ENCODE measurements around the gene CHRD.

The CHRD gene

GRCh38 chr3:184361932-184362667 lies 17.8 kb upstream of the CHRD start:
- DNase-seq, result peak; percentile 90

- DNase-seq, result peak; percentile 100
Observed at GRCh38 chr3:184362668-184363546, 16.9 kb upstream of the CHRD start.

- no peak for DNase-seq
Observed at GRCh38 chr3:184366619-184367289, 13.1 kb upstream of the CHRD start.

DNA sequence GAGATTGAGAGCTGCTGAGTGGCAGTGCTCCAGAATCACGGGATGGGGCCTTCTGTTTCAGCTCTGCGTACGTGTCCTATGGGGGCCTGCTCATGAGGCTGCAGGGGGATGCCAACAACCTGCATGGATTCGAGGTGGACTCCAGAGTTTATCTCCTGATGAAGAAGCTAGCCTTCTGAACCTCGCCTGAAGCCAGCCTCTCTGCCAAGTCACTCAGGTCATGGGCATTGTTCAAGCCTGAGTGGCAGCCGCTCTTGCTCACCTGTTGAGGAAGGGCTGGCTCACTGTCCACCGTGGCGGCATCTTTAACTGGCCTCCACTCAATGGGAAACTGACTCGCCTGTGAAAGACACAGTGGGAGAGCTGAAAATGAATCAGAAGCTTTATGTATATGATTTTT lies 11.7 kb upstream of the CHRD start:
- DNase-seq, result no peak

DNA sequence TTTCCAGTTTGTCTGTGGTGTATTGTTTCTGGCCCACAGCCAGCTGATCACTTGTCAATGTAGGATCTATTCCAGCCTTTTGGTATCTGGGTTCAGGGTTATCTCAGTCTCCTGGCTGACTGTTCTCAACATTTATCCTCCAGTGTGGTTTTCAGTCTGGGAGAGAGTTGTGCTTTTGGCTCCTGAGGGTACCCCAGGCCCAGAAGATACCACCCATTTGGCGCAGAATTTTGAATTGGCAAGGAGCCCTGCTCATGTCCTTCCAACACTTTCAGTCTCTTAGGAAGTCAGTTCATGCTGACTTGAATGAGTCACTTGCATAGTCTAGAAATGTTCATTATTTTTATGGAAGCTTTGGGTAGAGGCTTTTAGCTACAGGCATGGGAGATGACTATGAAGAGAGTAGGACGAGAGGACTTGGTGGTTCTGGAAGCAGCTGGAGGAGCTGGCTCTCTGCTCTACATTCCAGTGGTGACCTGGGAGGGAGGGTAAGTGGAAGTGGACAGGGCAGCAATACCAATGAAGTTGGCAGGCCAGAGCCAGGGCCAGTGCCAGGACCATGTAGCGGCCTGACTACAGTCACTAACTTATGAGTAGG lies 11.2 kb upstream of the CHRD start:
- DNase-seq, result no peak

- peak; percentile 99 for DNase-seq
Observed at GRCh38 chr3:184371570-184372018, 8.3 kb upstream of the CHRD start.

- DNase-seq, result no peak
Observed at GRCh38 chr3:184372296-184372821, 7.5 kb upstream of the CHRD start.

- DNase-seq, result no peak
Observed at GRCh38 chr3:184372911-184373310, 6.9 kb upstream of the CHRD start.

- DNase-seq, result no peak
Observed at GRCh38 chr3:184373422-184373821, 6.4 kb upstream of the CHRD start.

DNA sequence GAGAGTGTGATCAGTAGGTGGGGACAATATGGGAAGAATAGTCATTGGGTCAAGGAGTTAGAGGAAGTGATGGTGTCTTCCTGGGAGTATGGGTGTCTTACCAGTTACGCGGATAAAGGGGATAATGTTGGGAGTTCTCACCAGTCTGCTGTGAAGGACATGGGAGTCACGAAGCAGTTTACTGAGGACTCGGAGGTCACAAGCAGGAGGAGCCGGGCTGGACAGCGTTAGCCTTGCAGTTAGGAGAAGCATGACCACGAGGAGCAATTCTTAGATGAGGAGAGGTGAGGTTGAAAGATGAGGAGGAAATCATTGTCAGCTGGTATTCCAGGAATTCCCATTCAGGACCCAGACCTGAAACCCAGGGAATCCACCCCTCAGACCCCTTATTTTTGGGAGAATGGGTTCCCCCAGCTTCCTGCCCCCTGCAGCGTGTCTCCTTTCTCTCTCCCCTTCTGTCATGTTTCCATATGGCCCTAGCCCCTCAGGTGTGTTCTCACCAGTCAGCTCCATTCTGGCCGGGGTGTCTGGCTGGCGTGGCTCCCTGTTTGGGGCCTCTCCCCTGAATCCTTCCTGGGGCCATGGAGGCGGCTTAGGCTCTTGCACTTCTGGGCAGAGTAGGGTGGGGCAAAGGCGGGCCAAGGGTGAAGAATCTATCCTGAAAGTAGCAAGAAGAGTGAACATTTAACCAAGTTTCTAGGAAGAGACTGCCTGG lies 4.0 kb upstream of the CHRD start:
- DNase-seq, result no peak

DNA sequence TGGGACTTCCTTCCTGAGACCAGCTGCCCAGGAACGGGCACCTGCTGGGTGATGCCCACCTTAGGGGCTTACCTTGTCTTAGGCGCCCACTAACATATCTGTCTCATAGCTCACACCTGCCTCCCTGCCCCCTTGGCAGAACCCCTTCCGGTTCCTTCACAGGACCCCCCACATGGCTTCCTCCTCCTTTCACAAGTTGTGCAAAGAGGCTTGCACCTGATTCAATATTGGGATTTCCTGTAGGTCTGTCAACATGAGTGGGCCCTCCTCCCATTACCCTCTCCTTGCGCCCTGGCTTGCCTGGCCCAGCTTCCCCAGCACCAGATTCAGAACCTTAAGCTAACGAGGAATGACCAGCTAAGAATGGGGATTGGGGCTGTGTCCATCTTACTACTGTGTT lies 2.5 kb upstream of the CHRD start:
- DNase-seq, result peak; percentile 73

GRCh38 chr3:184377882-184378445 lies 1.9 kb upstream of the CHRD start, which contains the start of gene THPO:
Gene THPO, minus strand, starts transcription at chr3:184378207. Its CDS starts 1,948 bp downstream, at chr3:184376259.
- peak; percentile 81 for DNase-seq

- DNase-seq, result no peak
Observed at GRCh38 chr3:184378651-184379357, 1.1 kb upstream of the CHRD start.

GRCh38 chr3:184380185-184380626 lies 352 bp downstream of the CHRD start:
- peak; percentile 69 for DNase-seq

GRCh38 chr3:184380627-184381260 lies 890 bp downstream of the CHRD start:
- no peak for DNase-seq

DNA sequence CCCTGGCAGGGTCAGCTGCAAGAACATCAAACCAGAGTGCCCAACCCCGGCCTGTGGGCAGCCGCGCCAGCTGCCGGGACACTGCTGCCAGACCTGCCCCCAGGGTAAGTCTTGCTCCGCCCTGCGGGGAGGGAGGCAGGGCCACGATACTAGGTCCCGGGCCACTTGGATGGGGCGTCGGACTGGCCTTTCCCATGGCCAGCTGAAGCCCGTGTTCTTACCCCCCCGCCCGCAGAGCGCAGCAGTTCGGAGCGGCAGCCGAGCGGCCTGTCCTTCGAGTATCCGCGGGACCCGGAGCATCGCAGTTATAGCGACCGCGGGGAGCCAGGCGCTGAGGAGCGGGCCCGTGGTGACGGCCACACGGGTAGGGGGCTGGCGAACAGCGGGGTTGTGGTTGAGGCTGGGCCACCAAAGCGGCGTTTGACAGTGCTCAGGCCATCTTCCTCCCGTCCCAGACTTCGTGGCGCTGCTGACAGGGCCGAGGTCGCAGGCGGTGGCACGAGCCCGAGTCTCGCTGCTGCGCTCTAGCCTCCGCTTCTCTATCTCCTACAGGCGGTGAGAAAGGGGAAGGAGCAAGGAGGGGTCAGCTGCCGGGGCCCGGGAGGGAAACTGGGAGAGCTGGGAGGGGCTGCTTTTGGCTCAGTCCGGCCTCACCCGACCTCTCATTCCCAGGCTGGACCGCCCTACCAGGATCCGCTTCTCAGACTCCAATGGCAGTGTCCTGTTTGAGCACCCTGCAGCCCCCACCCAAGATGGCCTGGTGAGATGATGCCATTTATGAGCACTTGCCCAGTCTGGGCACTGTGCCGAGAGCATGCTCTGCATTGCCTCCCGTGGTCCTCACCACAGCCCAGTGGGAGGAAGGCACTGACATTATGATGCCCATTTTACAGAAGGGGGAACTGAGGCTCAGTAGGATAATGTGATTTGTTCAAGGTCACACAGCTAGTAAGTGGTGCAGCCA lies 1.7 kb downstream of the CHRD start:
- DNase-seq, result no peak

DNA sequence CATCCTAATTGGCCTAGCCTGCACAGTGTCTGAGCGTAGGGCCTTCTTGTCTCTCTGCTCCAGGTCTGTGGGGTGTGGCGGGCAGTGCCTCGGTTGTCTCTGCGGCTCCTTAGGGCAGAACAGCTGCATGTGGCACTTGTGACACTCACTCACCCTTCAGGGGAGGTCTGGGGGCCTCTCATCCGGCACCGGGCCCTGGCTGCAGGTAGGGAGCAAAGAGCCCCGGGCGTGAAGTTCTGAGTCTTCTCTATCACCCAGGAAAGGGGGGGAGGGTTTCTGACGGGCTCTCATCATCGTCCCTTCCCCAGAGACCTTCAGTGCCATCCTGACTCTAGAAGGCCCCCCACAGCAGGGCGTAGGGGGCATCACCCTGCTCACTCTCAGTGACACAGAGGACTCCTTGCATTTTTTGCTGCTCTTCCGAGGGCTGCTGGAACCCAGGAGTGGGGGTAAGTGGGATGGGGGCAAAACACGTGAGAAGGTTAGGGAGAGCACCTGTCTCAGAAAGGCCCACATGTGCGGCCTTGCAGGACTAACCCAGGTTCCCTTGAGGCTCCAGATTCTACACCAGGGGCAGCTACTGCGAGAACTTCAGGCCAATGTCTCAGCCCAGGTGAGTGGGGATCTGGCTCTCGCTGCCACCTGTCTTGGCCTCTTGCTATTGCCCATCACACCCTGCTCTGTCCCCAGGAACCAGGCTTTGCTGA lies 2.6 kb downstream of the CHRD start:
- no peak for DNase-seq

DNA sequence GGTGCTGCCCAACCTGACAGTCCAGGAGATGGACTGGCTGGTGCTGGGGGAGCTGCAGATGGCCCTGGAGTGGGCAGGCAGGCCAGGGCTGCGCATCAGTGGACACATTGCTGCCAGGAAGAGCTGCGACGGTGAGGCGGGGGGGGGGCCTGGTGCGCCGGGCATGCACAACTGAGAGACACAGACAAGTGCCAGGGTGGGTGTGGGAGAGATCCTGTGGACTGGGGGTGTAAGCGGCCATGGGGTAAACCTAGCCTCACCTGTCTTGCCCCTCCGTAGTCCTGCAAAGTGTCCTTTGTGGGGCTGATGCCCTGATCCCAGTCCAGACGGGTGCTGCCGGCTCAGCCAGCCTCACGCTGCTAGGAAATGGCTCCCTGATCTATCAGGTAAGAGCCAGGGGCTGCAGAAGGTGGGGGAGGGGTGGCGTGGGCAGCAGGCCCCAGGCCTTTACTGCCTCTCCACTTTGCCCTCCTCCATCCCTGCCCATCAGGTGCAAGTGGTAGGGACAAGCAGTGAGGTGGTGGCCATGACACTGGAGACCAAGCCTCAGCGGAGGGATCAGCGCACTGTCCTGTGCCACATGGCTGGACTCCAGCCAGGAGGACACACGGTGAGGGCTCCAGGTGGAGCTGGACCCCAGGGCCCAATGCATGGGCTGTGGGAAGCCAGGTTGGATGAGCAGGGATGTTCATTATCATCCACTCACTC lies 3.3 kb downstream of the CHRD start:
- DNase-seq, result no peak
